GM06990 (cell line): ENCODE results near the gene ACOT8.

Experiments
- DNase-seq: peaks from one replicate; pipeline ENCODE4 v3.0.0-alpha.2; 2011; ENCODE audit not compliant: insufficient read length; ENCODE audit errors: extremely low read depth
- H3K27me3 ChIP-seq: replicated peaks from 2 replicates; pipeline ENCODE4 v1.6.0; 2011; ENCODE audit warnings: low read length; ENCODE audit not compliant: control insufficient read depth, insufficient read depth
- H3K36me3 ChIP-seq: 2 replicates; pipeline ENCODE4 v1.5.1; 2011; ENCODE audit warnings: low read length; ENCODE audit not compliant: control insufficient read depth, insufficient read depth
- H3K4me3 ChIP-seq: replicated peaks from 2 replicates; pipeline ENCODE4 v1.5.1; 2011; ENCODE audit warnings: low read depth, mild to moderate bottlenecking, control low read depth, low read length
- TF ChIP-seq, protein P1 (sequence below): IDR thresholded peaks from 2 replicates; pipeline ENCODE4 v1.5.1; 2011; ENCODE audit warnings: low read length, control low read depth, mild to moderate bottlenecking, inconsistent platforms; ENCODE audit not compliant: insufficient read depth, poor library complexity, severe bottlenecking

ACOT8 gene

DNA sequence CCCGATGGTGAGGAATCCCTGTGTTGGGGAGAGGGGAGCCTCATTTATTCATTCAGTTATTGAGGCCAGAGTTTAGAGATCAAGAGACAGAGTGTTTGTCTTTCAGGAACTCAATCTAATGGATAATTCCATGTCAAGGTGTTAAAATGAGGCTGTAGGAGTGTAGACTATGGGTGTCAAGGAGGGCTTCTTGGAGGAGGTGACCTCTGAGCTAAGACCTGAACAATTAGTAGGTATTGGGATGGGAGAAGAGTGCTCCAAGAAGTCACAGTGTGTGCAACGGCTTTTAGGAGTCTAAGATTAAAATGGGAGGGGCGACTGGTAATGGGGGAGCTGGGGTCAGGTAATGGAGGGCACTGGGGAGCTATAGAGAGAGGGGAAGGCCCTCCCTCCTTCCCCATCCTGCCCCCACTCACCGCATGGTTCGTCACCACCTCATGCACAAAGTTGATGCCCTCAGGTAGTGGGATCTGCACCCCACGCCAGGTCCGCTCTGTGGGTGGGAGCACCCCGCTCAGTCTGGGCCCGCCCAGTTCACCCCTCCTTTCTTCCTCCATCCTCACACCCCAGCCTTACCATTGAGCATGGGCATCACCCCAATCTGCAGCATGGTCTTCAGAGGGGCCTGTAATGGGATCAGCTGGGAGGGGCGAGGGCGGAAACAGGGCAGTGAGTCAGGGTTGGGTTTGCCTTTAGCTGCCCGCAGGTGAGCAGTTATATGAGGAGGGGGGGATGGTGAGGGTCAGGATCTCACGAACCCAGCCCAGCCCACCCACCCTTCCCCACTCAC lies 42.0 kb upstream of the ACOT8 start:
- peaks cover 17% of the 10 kb centered on the region for H3K36me3 ChIP-seq
- no peak overlapping the region for H3K4me3 ChIP-seq
- TF ChIP-seq, protein P1, sequence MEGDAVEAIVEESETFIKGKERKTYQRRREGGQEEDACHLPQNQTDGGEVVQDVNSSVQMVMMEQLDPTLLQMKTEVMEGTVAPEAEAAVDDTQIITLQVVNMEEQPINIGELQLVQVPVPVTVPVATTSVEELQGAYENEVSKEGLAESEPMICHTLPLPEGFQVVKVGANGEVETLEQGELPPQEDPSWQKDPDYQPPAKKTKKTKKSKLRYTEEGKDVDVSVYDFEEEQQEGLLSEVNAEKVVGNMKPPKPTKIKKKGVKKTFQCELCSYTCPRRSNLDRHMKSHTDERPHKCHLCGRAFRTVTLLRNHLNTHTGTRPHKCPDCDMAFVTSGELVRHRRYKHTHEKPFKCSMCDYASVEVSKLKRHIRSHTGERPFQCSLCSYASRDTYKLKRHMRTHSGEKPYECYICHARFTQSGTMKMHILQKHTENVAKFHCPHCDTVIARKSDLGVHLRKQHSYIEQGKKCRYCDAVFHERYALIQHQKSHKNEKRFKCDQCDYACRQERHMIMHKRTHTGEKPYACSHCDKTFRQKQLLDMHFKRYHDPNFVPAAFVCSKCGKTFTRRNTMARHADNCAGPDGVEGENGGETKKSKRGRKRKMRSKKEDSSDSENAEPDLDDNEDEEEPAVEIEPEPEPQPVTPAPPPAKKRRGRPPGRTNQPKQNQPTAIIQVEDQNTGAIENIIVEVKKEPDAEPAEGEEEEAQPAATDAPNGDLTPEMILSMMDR, result no peak
- H3K27me3 ChIP-seq, result no peaks in the 10 kb centered on the region
- DNase-seq, result no peak

DNA sequence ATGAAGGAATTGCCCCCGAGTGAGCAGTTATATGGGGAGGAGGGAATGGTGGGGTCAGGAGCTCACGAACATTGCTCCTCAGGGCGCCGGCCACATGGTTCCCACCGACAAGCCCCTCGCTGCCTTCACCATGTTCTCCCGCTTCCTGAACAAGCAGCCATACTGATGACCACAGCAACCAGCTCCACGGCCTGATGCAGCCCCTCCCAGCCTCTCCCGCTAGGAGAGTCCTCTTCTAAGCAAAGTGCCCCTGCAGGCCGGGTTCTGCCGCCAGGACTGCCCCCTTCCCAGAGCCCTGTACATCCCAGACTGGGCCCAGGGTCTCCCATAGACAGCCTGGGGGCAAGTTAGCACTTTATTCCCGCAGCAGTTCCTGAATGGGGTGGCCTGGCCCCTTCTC lies 41.1 kb upstream of the ACOT8 start:
- TF ChIP-seq, protein P1, result no peak
- Histone ChIP-seq H3K4me3 (no peak overlapping the region), H3K27me3 (no peaks in the 10 kb centered on the region), H3K36me3 (peaks cover 22% of the 10 kb centered on the region)
- DNase-seq, result no peak

DNA sequence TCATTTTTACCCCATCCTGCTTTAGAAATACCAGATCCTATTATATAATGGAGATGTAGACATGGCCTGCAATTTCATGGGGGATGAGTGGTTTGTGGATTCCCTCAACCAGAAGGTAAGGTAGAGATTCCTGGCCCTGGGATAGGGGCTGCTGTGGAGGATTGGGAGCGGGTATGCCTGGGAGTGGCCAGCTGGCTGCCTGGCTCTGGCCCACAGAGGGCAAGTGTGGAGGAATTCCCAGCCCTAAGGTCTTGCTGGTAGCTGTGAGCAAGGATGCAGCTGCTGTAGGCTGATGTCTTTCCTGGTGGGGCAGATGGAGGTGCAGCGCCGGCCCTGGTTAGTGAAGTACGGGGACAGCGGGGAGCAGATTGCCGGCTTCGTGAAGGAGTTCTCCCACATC lies 40.5 kb upstream of the ACOT8 start:
- TF ChIP-seq, protein P1, result no peak
- DNase-seq, result no peak
- Histone ChIP-seq H3K4me3 (no peak overlapping the region), H3K36me3 (peaks cover 23% of the 10 kb centered on the region), H3K27me3 (no peaks in the 10 kb centered on the region)

DNA sequence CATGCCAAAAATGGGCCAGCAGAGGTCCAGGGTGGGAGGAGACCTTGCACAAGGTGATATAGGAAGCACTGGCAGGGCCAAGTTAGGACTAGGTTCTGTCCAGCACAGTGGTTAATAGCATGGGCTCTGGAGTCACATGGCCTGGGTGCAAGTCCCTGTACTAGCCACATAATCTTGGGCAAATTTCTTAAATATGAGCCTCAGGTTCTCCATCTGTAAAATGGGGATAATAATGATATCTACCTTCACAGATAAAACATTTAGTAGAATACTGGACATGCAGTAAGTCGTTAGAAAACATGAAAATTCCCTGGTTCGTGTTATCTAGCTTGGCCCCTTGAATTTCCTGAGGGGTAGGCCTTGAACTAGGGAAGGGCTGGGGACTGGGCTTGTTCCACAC lies 40.1 kb upstream of the ACOT8 start:
- H3K36me3 ChIP-seq, result peaks cover 23% of the 10 kb centered on the region
- no peak overlapping the region for H3K4me3 ChIP-seq
- no peak for DNase-seq
- no peaks in the 10 kb centered on the region for H3K27me3 ChIP-seq
- TF ChIP-seq, protein P1, result no peak

DNA sequence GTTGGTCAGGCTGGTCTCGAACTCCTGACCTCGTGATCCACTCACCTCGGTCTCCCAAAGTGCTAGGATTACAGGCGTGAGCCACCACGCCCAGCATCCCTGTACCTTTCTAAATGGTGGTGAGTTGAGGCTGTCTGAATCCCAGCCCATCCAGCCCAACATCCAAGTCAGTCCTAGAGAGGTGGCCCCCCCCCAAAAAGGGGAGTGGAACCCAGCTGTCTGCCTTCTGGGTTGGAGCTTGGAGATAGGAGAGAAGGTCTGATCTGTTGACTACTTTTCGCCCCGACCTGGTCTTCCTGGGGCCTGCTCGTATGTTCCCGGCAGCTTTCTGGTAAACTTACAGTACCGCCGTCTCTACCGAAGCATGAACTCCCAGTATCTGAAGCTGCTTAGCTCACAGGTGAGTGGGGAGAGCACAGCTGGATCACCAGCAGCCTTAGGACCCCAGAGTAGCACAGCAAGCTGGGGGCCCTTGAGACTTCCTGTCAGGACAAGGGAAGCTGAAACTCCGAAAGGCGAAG lies 39.5 kb upstream of the ACOT8 start:
- no peak overlapping the region for H3K4me3 ChIP-seq
- TF ChIP-seq, protein P1, result no peak
- peaks cover 23% of the 10 kb centered on the region for H3K36me3 ChIP-seq
- no peaks in the 10 kb centered on the region for H3K27me3 ChIP-seq
- no peak for DNase-seq
